HUES48 (cell line): ENCODE measurements around the gene SAE1.
"Not testable (repeated sequence)": the region's sequence is repeated elsewhere in the genome, so short reads cannot be mapped to it uniquely, and the experiment has no call there.

Source experiments
- H3K27ac ChIP-seq: one replicate; pipeline ENCODE4 v1.7.0; 2013; ENCODE audit warnings: low read depth, low read length, inconsistent platforms
- H3K27me3 ChIP-seq: 2 replicates; pipeline ENCODE4 v1.6.1; 2013; ENCODE audit warnings: mild to moderate bottlenecking, low read length; ENCODE audit not compliant: control insufficient read depth, insufficient read depth
- H3K36me3 ChIP-seq: 2 replicates; pipeline ENCODE4 v1.6.1; 2013; ENCODE audit warnings: low read length; ENCODE audit not compliant: control insufficient read depth, insufficient read depth
- H3K4me1 ChIP-seq: 2 replicates; pipeline ENCODE4 v1.6.1; 2013; ENCODE audit warnings: mild to moderate bottlenecking, low read length; ENCODE audit not compliant: control insufficient read depth, insufficient read depth
- H3K4me3 ChIP-seq: 2 replicates; pipeline ENCODE4 v1.5.1; 2013; ENCODE audit warnings: mild to moderate bottlenecking, low read depth, low read length
- H3K9ac ChIP-seq: 2 replicates; pipeline ENCODE4 v1.6.1; 2013; ENCODE audit warnings: mild to moderate bottlenecking, low read depth, low read length, moderate library complexity
- H3K9me3 ChIP-seq: 2 replicates; pipeline ENCODE4 v1.6.1; 2013; ENCODE audit warnings: low read length; ENCODE audit not compliant: control insufficient read depth, insufficient read depth

SAE1 gene

DNA sequence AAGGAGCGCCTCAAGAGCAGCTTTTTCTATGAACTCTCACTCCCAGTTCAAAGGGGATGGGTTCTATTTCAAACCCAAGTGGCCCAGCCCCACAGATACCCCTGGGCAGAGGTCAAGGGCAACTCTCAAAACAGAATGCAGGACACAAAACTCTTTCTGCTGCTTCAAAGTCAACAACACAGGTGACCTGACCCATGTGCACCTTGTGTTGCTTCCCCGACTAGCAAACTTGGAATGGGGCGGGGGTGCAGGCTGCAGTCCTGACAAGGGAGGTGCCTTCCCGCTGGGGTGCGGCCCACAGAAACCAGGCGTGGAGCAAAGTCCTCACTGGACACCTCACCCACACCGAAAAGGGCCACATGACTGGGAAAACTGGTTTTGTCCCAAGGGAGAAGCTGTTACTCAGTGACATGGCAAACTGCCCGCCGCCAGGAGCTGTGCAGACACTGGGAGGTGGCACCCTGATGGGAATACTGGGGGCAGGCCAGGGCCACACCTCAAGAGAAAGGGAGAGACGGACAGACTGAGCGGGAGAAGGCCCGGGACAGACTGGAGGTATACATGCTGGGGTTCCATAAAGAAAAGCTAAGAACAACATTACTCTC lies 34.4 kb upstream of the SAE1 start:
- H3K4me3 ChIP-seq: no peak overlapping the region
- no peaks in the 10 kb centered on the region for H3K27me3 ChIP-seq
- peaks cover 24% of the 10 kb centered on the region for H3K4me1 ChIP-seq
- peaks cover 39% of the 10 kb centered on the region for H3K36me3 ChIP-seq
- H3K9me3 ChIP-seq: no peaks in the 10 kb centered on the region
- H3K27ac ChIP-seq: no peak overlapping the region
- H3K9ac ChIP-seq: no peak overlapping the region

DNA sequence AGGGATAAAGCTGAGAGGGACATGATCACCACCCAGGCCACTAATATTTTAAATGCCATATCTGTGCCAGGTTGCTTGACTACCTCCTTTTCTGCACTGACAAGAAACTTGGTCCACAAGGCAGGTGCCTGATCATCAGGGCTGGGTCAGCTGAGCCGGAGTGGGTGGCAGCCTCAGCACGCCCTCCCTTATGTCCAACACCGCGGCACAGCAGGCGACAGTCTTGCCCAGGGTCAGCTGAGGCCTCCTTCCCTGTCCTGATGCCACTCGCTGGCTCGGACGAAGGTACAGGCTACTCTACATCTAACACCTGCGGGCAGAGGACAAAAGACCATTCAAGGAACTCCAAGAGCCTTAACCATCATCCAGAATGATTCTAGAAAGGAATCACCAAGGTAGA lies 33.9 kb upstream of the SAE1 start:
- H3K27ac ChIP-seq: no peak overlapping the region
- H3K36me3 ChIP-seq: peaks cover 37% of the 10 kb centered on the region
- H3K9ac ChIP-seq: no peak overlapping the region
- H3K9me3 ChIP-seq: no peaks in the 10 kb centered on the region
- H3K4me1 ChIP-seq: peaks cover 24% of the 10 kb centered on the region
- H3K27me3 ChIP-seq: no peaks in the 10 kb centered on the region
- no peak overlapping the region for H3K4me3 ChIP-seq

DNA sequence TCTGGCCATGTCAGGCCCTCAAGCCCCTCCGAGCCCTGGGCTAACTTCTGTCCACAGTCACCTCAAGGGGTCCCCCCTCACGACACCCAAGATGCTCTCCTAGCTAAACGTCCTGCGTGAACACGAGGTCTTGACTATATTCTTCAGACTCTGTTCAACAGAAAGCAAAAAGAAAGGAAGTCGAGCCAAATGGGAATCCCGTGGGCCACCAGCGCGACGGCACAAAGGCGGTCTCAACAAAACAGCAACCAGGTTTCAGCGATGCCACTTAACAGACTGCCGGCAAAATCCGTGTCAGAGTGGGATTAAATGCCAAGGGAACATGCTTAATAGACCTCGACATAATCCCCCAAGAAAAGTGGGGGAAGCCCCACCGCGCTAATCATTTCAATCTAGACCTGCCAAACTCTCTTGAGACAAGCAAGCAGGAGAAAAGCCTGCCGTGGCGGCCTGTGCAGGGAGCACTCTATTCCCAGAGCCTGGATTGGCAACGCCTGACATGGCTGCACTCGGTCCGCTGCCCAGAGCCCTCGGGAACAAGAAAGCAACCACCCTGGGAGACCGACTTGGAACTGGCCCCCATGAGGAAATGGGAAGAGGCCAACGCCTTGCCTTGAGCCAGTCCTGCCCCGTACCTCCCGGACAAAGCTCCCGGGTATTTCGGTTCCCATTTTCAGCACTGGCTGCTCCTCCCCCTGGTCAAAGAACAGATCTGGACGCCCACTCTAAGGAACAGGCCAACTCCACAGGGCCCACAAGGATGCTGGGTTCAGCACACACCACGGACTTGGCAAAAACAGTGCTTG lies 33.0 kb upstream of the SAE1 start:
- Histone ChIP-seq H3K27me3 (no peaks in the 10 kb centered on the region), H3K36me3 (peaks cover 30% of the 10 kb centered on the region), H3K4me1 (peaks cover 24% of the 10 kb centered on the region), H3K9me3 (no peaks in the 10 kb centered on the region), H3K27ac (no peak overlapping the region), H3K9ac (no peak overlapping the region), H3K4me3 (no peak overlapping the region)

DNA sequence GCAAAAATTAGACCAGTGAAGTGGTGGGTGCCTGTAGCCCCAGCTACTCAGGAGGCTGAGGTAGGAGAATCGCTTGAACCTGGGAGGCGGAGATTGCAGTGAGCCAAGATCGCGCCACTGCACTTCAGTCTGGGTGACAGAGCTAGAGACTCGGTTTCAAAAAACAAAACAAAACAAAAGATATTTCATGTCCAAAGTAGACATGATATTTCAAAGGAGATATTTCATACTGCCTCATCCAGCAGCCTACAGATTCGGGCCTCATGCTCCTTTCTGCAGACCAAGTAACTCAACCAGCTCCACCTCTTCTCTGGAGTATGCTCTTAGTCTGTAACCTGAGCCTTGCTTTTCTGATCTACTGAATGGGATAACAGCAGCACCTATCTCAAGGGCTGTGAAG lies 32.0 kb upstream of the SAE1 start:
- H3K27ac ChIP-seq: no peak overlapping the region
- H3K27me3 ChIP-seq: no peaks in the 10 kb centered on the region
- no peaks in the 10 kb centered on the region for H3K9me3 ChIP-seq
- peaks cover 29% of the 10 kb centered on the region for H3K4me1 ChIP-seq
- H3K4me3 ChIP-seq: no peak overlapping the region
- no peak overlapping the region for H3K9ac ChIP-seq
- H3K36me3 ChIP-seq: peaks cover 22% of the 10 kb centered on the region

DNA sequence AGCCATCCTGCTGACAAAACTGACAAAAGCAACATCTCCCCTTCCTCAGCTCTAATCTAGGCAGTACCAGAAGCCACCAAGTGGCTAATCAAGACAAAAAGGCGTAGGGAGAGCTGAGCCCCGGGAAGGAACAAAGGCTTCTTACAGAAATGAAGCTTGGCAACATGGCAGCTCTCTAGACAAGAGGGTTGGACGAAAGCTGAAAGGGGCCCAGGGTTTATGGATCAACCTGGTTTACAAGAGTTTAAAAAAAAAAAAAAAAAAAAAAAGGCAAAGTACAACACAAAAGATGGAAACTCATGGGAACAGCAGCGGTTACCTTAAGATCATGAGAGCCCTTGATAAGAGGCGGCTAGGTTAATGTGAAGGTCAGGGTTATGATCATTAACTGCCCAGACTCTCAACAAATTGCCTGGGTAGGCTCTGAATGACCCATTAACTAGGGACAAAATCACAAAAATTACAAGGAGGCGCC lies 31.0 kb upstream of the SAE1 start:
- H3K36me3 ChIP-seq: peaks cover 16% of the 10 kb centered on the region
- H3K27me3 ChIP-seq: no peaks in the 10 kb centered on the region
- H3K9ac ChIP-seq: no peak overlapping the region
- H3K4me1 ChIP-seq: peaks cover 29% of the 10 kb centered on the region
- no peak overlapping the region for H3K4me3 ChIP-seq
- peak overlapping the region; percentile 27 for H3K27ac ChIP-seq
- H3K9me3 ChIP-seq: no peaks in the 10 kb centered on the region

DNA sequence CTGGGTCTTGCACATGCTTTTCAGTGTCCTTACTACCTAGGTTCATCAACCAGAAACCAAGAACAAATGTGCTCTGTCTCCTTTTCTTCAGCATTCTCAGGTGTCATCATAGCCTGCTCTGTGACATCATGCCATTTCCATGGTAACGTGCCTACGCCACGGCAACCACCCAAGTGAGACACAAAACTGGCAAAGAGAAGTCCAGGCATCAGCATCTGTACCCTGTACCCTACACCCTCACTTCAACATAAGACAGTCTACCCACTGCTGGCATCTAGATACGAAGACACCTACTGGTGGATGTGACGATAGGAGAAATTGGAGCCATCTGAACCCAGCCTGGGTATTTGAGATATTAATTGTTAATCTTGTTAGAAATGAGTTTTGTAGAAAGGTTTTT lies 30.3 kb upstream of the SAE1 start:
- Histone ChIP-seq H3K9ac (no peak overlapping the region), H3K27ac (no peak overlapping the region), H3K36me3 (peaks cover 16% of the 10 kb centered on the region), H3K9me3 (no peaks in the 10 kb centered on the region), H3K4me3 (no peak overlapping the region), H3K27me3 (no peaks in the 10 kb centered on the region), H3K4me1 (peaks cover 26% of the 10 kb centered on the region)

DNA sequence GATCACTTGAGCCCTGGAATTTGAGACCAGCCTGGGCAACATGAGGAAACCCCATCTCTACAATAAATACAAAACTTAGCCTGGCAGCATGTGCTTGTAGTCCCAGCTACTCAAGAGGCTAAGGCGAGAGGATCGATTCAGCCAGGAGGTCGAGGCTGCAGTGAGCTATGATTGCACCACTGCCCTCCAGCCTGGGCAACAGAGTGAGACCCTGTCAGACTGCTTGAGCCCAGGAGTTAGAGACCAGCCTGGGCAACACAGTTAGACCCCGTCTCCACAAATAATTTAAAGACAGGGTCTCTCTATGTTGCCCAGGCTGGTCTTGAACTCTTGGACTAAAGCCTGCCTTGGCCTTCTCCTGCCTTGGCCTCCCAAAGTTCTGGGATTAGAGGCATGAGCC lies 29.5 kb upstream of the SAE1 start:
- Histone ChIP-seq H3K4me1 (peaks cover 19% of the 10 kb centered on the region), H3K36me3 (peaks cover 22% of the 10 kb centered on the region)
- H3K9ac ChIP-seq, H3K4me3 ChIP-seq, H3K27ac ChIP-seq, H3K9me3 ChIP-seq, H3K27me3 ChIP-seq: not testable (repeated sequence)

DNA sequence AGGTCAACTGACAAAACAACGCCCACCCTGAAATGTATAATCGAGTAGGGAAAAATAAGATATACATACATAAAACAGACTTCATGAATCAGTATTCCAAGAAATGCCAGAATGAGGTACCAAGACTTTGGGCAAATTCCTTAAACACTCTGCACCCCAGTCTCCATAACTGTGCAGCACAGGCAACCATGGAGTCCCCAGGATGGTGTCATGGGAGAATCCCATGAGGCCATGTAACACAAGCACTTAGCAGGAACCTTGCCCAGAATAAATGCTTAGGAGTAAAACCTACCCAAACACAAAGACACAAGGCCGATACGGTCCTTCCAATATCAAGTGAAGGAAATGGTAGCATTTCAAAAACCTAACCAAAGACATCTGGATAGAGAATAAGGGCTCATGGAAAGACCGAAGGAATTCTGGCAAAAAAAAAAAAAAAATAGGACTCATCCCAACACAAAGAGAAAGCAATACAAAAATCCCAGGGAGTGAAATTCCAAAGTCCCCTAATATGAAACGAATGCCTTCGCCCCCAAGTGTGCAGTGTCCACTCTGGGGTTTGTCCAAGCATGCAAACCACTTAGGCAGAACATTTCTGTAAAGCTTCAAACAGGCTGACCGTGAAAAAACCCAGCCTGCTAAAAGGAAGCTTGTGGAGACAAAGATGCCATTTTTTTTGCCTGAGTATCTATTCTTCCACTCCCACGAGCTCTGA lies 28.1 kb upstream of the SAE1 start:
- H3K9ac ChIP-seq: no peak overlapping the region
- H3K27ac ChIP-seq: no peak overlapping the region
- no peaks in the 10 kb centered on the region for H3K9me3 ChIP-seq
- H3K4me1 ChIP-seq: peaks cover 19% of the 10 kb centered on the region; the same call in 1 of the 2 replicates
- peaks cover 32% of the 10 kb centered on the region for H3K36me3 ChIP-seq
- no peaks in the 10 kb centered on the region for H3K27me3 ChIP-seq
- H3K4me3 ChIP-seq: no peak overlapping the region

DNA sequence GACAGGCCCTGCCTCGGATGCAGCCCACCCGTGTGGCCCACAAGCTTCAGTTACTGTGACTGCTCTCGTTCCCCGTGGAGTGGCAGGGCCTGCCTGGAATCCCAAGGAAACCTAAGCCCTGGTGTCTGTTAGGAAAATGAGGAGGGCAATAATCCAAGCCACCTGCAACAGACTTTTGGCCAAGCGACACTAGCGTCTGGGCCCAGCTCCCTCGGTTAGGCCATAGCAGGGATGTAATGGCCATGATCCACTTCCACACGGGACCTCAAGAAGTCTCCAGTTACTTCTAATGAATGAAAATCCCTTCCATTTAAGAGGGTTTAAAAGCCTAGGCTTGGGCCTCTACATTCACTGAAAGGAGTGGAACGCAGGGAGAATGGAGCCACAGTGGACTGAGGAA lies 26.0 kb upstream of the SAE1 start:
- no peak overlapping the region for H3K27ac ChIP-seq
- H3K9ac ChIP-seq: no peak overlapping the region
- no peaks in the 10 kb centered on the region for H3K9me3 ChIP-seq
- H3K27me3 ChIP-seq: no peaks in the 10 kb centered on the region
- peaks cover 34% of the 10 kb centered on the region for H3K4me1 ChIP-seq
- peaks cover 32% of the 10 kb centered on the region for H3K36me3 ChIP-seq
- no peak overlapping the region for H3K4me3 ChIP-seq

DNA sequence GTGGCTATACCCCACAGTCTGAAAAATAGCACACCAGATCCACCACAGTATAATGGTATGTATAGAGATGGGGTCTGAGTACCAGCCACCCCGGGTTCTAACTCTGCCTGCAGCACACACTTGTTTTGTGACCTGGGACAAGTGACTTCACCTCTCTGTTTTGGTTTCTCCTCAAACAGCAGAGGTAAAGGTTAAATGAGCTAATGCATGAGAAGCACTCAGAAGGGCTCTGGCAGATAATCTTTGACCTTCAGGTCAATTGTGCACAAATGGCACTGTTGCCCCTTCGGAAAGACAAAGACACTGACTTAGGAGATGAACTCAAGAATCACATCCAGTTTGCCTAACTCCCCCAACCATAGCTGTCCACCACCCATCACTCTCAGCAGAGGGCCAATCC lies 24.8 kb upstream of the SAE1 start:
- Histone ChIP-seq H3K9me3 (no peaks in the 10 kb centered on the region), H3K27me3 (no peaks in the 10 kb centered on the region), H3K4me3 (no peak overlapping the region), H3K36me3 (peaks cover 41% of the 10 kb centered on the region), H3K27ac (no peak overlapping the region), H3K4me1 (peaks cover 35% of the 10 kb centered on the region), H3K9ac (no peak overlapping the region)

DNA sequence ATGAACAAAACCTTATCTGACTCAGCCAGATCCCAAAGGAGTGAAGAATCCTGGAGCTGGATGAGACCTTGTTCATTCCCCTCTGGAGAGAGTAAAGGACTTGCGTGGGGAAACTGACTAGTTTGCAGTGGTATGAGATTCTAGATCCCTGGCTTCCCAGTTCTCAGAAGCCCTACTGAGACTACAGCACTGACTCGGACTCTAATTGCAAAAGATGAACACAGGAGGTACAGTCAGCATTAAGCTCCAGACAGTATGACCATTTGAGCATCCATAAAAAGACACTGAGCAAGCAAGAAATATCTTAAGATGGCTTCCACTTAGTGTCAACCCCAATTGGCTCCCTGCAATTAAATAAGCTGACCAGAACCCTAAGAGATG lies 23.8 kb upstream of the SAE1 start:
- Histone ChIP-seq H3K27me3 (no peaks in the 10 kb centered on the region), H3K9ac (no peak overlapping the region), H3K9me3 (no peaks in the 10 kb centered on the region), H3K36me3 (peaks cover 41% of the 10 kb centered on the region), H3K27ac (peak overlapping the region; percentile 21), H3K4me1 (peaks cover 35% of the 10 kb centered on the region), H3K4me3 (no peak overlapping the region)
